ENCODE results near the gene SYCP3. TPM values are rescaled to one million over a fixed set of nuclear protein-coding genes. Genes with fewer than 3 reads are reported as not detected.
"Not testable (repeated sequence)": the region's sequence is repeated elsewhere in the genome, so short reads cannot be mapped to it uniquely, and the experiment has no call there.

Gene SYCP3
- total and polyA plus RNA-seq, 8 donors = 0.28 to 0.89 TPM; not detected in 6

- TF ChIP-seq EP300 (IDR thresholded peaks at IDR 0.05) (no peak), POLR2A (IDR thresholded peaks at IDR 0.05) (no peak), POLR2AphosphoS5 (IDR thresholded peaks at IDR 0.05) (no peak)
- TF ChIP-seq, protein P1, sequence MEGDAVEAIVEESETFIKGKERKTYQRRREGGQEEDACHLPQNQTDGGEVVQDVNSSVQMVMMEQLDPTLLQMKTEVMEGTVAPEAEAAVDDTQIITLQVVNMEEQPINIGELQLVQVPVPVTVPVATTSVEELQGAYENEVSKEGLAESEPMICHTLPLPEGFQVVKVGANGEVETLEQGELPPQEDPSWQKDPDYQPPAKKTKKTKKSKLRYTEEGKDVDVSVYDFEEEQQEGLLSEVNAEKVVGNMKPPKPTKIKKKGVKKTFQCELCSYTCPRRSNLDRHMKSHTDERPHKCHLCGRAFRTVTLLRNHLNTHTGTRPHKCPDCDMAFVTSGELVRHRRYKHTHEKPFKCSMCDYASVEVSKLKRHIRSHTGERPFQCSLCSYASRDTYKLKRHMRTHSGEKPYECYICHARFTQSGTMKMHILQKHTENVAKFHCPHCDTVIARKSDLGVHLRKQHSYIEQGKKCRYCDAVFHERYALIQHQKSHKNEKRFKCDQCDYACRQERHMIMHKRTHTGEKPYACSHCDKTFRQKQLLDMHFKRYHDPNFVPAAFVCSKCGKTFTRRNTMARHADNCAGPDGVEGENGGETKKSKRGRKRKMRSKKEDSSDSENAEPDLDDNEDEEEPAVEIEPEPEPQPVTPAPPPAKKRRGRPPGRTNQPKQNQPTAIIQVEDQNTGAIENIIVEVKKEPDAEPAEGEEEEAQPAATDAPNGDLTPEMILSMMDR (IDR thresholded peaks at IDR 0.05) = no peak
- DNase-seq = no peak
- no peaks in the 10 kb centered on the region for H3K9me3 ChIP-seq
- peaks cover 45 to 85% (median 85%) of the 10 kb centered on the region in 4 donors for H3K36me3 ChIP-seq
- no peak overlapping the region for H3K4me3 ChIP-seq
- H3K4me1 ChIP-seq = peaks cover 0 to 3% (median 0%) of the 10 kb centered on the region in 4 donors
- no peaks in the 10 kb centered on the region for H3K27me3 ChIP-seq
- intact Hi-C loops (cut with DNase I; ENCODE audit: low total_unique reads) = no loop called here
- WGBS, 5 donors = 87 to 90% (median 89%) methylated on average over 5 of the region's 5 CpGs
- no peak overlapping the region for H3K27ac ChIP-seq
Measured at GRCh38 chr12:101740980-101741379, 1.7 kb upstream of the SYCP3 start.

GRCh38 chr12:101740566-101740965 lies 1.3 kb upstream of the SYCP3 start:
- no peak for TF ChIP-seq EP300 (IDR thresholded peaks at IDR 0.05)
- no peak for TF ChIP-seq POLR2AphosphoS5 (IDR thresholded peaks at IDR 0.05)
- TF ChIP-seq, protein P1 (IDR thresholded peaks at IDR 0.05) = no peak
- no peak for TF ChIP-seq POLR2A (IDR thresholded peaks at IDR 0.05)
- Histone ChIP-seq H3K27me3 (no peaks in the 10 kb centered on the region), H3K36me3 (peaks cover 45 to 81% (median 81%) of the 10 kb centered on the region in 4 donors), H3K4me3 (no peak overlapping the region), H3K9me3 (no peaks in the 10 kb centered on the region), H3K27ac (no peak overlapping the region), H3K4me1 (peaks cover 0 to 3% (median 0%) of the 10 kb centered on the region in 4 donors)
- no peak for DNase-seq
- intact Hi-C loops (cut with DNase I; ENCODE audit: low total_unique reads) = no loop called here
- WGBS, 5 donors = 85 to 97% (median 96%) methylated on average over 5 of the region's 5 CpGs

DNA sequence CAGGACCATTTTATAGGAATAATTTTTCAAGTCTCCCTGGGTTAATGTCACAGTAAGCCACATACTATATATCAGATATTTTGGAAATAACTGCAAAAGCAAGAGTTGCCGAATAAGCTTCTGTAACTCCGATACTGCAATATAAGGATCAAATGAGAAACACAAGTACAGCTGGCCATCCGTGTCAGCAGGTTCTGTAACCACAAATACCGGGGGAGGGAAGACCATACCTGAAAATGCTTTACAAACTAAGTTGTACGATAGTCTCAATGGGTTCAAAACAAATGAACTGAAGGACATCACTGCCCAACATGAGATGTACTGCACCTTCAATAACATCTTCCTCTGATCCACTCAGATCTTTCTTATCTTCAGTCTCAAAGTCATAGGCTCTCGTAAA lies 1.8 kb downstream of the SYCP3 start:
- H3K27me3 ChIP-seq = no peaks in the 10 kb centered on the region
- 94 to 97% (median 97%) methylated on average over 6 of the region's 6 CpGs for WGBS, 5 donors
- intact Hi-C loops (cut with DNase I; ENCODE audit: low total_unique reads) = no loop called here
- no peak overlapping the region for H3K27ac ChIP-seq
- no peak for DNase-seq
- H3K9me3 ChIP-seq = no peaks in the 10 kb centered on the region
- H3K36me3 ChIP-seq = peaks cover 34 to 80% (median 71%) of the 10 kb centered on the region in 4 donors
- TF ChIP-seq, protein P1 (IDR thresholded peaks at IDR 0.05) = no peak
- TF ChIP-seq EP300 (IDR thresholded peaks at IDR 0.05) (no peak), POLR2AphosphoS5 (IDR thresholded peaks at IDR 0.05) (no peak), POLR2A (IDR thresholded peaks at IDR 0.05) (no peak)
- H3K4me1 ChIP-seq = peaks cover 0 to 11% (median 0%) of the 10 kb centered on the region in 4 donors
- no peak overlapping the region for H3K4me3 ChIP-seq

- H3K4me3 ChIP-seq; intact Hi-C loops (cut with DNase I; ENCODE audit: low total_unique reads); H3K27ac ChIP-seq; DNase-seq; H3K9me3 ChIP-seq; H3K4me1 ChIP-seq; H3K27me3 ChIP-seq: not testable (repeated sequence)
- 93 to 97% (median 97%) methylated on average over 5 of the region's 5 CpGs for WGBS, 5 donors
- H3K36me3 ChIP-seq = peaks cover 28 to 85% (median 67%) of the 10 kb centered on the region in 4 donors
Measured at GRCh38 chr12:101734482-101734881, 4.8 kb downstream of the SYCP3 start.

- TF ChIP-seq POLR2AphosphoS5 (IDR thresholded peaks at IDR 0.05) (no peak), EP300 (IDR thresholded peaks at IDR 0.05) (no peak), POLR2A (IDR thresholded peaks at IDR 0.05) (no peak)
- TF ChIP-seq, protein P1 (IDR thresholded peaks at IDR 0.05) = no peak
- H3K9me3 ChIP-seq = no peaks in the 10 kb centered on the region
- intact Hi-C loops (cut with DNase I; ENCODE audit: low total_unique reads) = no loop called here
- H3K4me3 ChIP-seq = no peak overlapping the region
- no peaks in the 10 kb centered on the region for H3K27me3 ChIP-seq
- WGBS, 5 donors = 48 to 69% (median 54%) methylated on average over 2 of the region's 2 CpGs
- peaks cover 0 to 9% (median 0%) of the 10 kb centered on the region in 4 donors for H3K4me1 ChIP-seq
- H3K36me3 ChIP-seq = peaks cover 17 to 85% (median 66%) of the 10 kb centered on the region in 4 donors
- no peak for DNase-seq
- H3K27ac ChIP-seq = no peak overlapping the region
Measured at GRCh38 chr12:101733166-101733565, 6.1 kb downstream of the SYCP3 start.

All from stomach (tissue), 9 donors.